HG02623 (cell line): ENCODE measurements around the gene CRTAC1.

Experiments used
- ATAC-seq: cut with Tn5 transposase; IDR thresholded peaks from one replicate; pipeline ENCODE4 v1.9.1; 2021; ENCODE audit warnings: moderate library complexity; ENCODE audit not compliant: unreplicated experiment

Gene CRTAC1

GRCh38 chr10:97975598-97975997 lies 54.8 kb downstream of the CRTAC1 start:
- no peak for ATAC-seq

- ATAC-seq: no peak
These were observed 55.6 kb downstream of the CRTAC1 start for GRCh38 chr10:97974526-97975525.

GRCh38 chr10:97974100-97974499 lies 56.3 kb downstream of the CRTAC1 start:
- ATAC-seq: no peak

GRCh38 chr10:97969538-97970079 lies 60.8 kb downstream of the CRTAC1 start:
- ATAC-seq: no peak

- no peak for ATAC-seq
These were observed 65.7 kb downstream of the CRTAC1 start for GRCh38 chr10:97964748-97965147.

GRCh38 chr10:97961945-97962344 lies 68.5 kb downstream of the CRTAC1 start:
- no peak for ATAC-seq

GRCh38 chr10:97960269-97961056 lies 70.0 kb downstream of the CRTAC1 start:
- ATAC-seq: no peak

GRCh38 chr10:97949462-97949861 lies 81.0 kb downstream of the CRTAC1 start:
- no peak for ATAC-seq

- ATAC-seq: no peak
These were observed 81.6 kb downstream of the CRTAC1 start for GRCh38 chr10:97948822-97949221.

- no peak for ATAC-seq
These were observed 85.6 kb downstream of the CRTAC1 start for GRCh38 chr10:97944772-97945171.

- ATAC-seq: no peak
These were observed 87.1 kb downstream of the CRTAC1 start for GRCh38 chr10:97943294-97943693.

- no peak for ATAC-seq
These were observed 89.9 kb downstream of the CRTAC1 start for GRCh38 chr10:97940534-97940933.

GRCh38 chr10:97939446-97939990 lies 90.9 kb downstream of the CRTAC1 start:
- ATAC-seq: no peak

- no peak for ATAC-seq
These were observed 92.5 kb downstream of the CRTAC1 start for GRCh38 chr10:97937928-97938327.

- no peak for ATAC-seq
These were observed 93.4 kb downstream of the CRTAC1 start for GRCh38 chr10:97937054-97937453.

- no peak for ATAC-seq
These were observed 94.3 kb downstream of the CRTAC1 start for GRCh38 chr10:97936126-97936525.

- ATAC-seq: no peak
These were observed 97.4 kb downstream of the CRTAC1 start for GRCh38 chr10:97932932-97933530.

- no peak for ATAC-seq
These were observed 99.4 kb downstream of the CRTAC1 start for GRCh38 chr10:97931041-97931440.

GRCh38 chr10:97928897-97929296 lies 101.5 kb downstream of the CRTAC1 start:
- no peak for ATAC-seq

- ATAC-seq: no peak
These were observed 102.8 kb downstream of the CRTAC1 start for GRCh38 chr10:97927622-97928021.

- ATAC-seq: no peak
These were observed 104.4 kb downstream of the CRTAC1 start for GRCh38 chr10:97926055-97926454.
